CD4-positive, alpha-beta T cell (primary cell): ENCODE measurements around the gene SSPN. TPM values are rescaled to one million over a fixed set of nuclear protein-coding genes. Genes with fewer than 3 reads are reported as not detected.

ENCODE experiments used
- ATAC-seq: fragments of 200-7000 bp; cut with Tn5 transposase; one replicate; pipeline ENCODE4 v1.10.0; 2022; ENCODE audit warnings: mild to moderate bottlenecking; ENCODE audit not compliant: poor library complexity
- CTCF ChIA-PET: fragments of 350-600 bp; sonication (Branson Sonifier 250); formaldehyde crosslinking; loops from one replicate; lab custom pipeline; 2021; ENCODE audit warnings: antibody characterized with exemption, inconsistent platforms; lab: Charles Lee
- POLR2A ChIA-PET: fragments of 350-600 bp; sonication (Branson Sonifier 250); formaldehyde crosslinking; loops from one replicate; lab custom pipeline; 2021; ENCODE audit warnings: antibody characterized with exemption, inconsistent platforms; lab: Charles Lee
- DNase-seq, 14 experiments: peaks; one replicate each; pipeline ENCODE4 v3.0.0-alpha.2; 2013 to 2020; ENCODE audit warnings: mixed read lengths in 2 of 14
- H3K27ac ChIP-seq, 2 donors: one replicate each; pipeline versions ENCODE4 v1.5.1 to v1.7.0; 2013; ENCODE audit warnings: low read length in 2 of 2, low read depth in 1 of 2, mild to moderate bottlenecking in 1 of 2
- H3K27me3 ChIP-seq, 2 experiments: 1 replicate in 1 of 2; 2 replicates in 1 of 2; pipeline versions ENCODE4 v1.6.1 to v1.7.0; 2013; ENCODE audit warnings: low read length in 2 of 2, control low read depth in 1 of 2, mild to moderate bottlenecking in 1 of 2, moderate library complexity in 1 of 2; ENCODE audit not compliant: insufficient read depth in 2 of 2, control insufficient read depth in 1 of 2
- H3K36me3 ChIP-seq: one replicate; pipeline ENCODE4 v1.6.1; 2013; ENCODE audit warnings: low read length, control low read depth; ENCODE audit not compliant: insufficient read depth
- H3K4me1 ChIP-seq: one replicate; pipeline ENCODE4 v1.6.1; 2013; ENCODE audit warnings: low read length, control low read depth; ENCODE audit not compliant: insufficient read depth
- H3K4me3 ChIP-seq: one replicate; pipeline ENCODE4 v1.5.1; 2013; ENCODE audit warnings: mild to moderate bottlenecking, low read length, moderate library complexity
- H3K9me3 ChIP-seq, 2 experiments: 1 replicate in 1 of 2; 2 replicates in 1 of 2; pipeline versions ENCODE4 v1.6.1 to v1.7.0; 2013; ENCODE audit warnings: low read length in 2 of 2, mild to moderate bottlenecking in 2 of 2, control low read depth in 1 of 2, moderate library complexity in 1 of 2; ENCODE audit not compliant: control insufficient read depth in 1 of 2, insufficient read depth in 1 of 2
- H3K27ac Mint-ChIP-seq: one replicate; pipeline ENCODE4 v1.8.0; 2020; ENCODE audit warnings: mixed read lengths
- H3K27me3 Mint-ChIP-seq: one replicate; pipeline ENCODE4 v1.8.0; 2021; ENCODE audit warnings: mixed read lengths
- H3K36me3 Mint-ChIP-seq: one replicate; pipeline ENCODE4 v1.8.0; 2021; ENCODE audit warnings: low read depth, mixed read lengths
- H3K4me1 Mint-ChIP-seq: one replicate; pipeline ENCODE4 v1.8.0; 2021; ENCODE audit warnings: low read depth, mixed read lengths
- H3K4me3 Mint-ChIP-seq: one replicate; pipeline ENCODE4 v1.8.0; 2020; ENCODE audit warnings: mild to moderate bottlenecking, mixed read lengths
- H3K9me3 Mint-ChIP-seq: one replicate; pipeline ENCODE4 v1.8.0; 2020; ENCODE audit warnings: mixed read lengths
- CTCF ChIP-seq: fragments of 200-600 bp; IDR thresholded peaks from one replicate; pipeline ENCODE4 v1.8.0; 2022; ENCODE audit warnings: antibody characterized with exemption, mild to moderate bottlenecking
- intact Hi-C, 2 experiments: fragments of 100-400 bp; cut with DNase I in 1 of 2; cut with micrococcal nuclease in 1 of 2; formaldehyde crosslinking; loops; one replicate each; pipeline versions ENCODE4 v1.15.1 to v1.9.0; 2023 to 2025; cut with DNase I, micrococcal nuclease
- total RNA-seq, 174 experiments: library from RNA in 2 of 174; stranded (reverse) in 2 of 174; gene quantifications; one replicate each; pipeline ENCODE4 v1.2.3 and lab custom pipeline; 2021 to 2026

SSPN gene
- total RNA-seq, 2 experiments from 2014 or later = not detected

GRCh38 chr12:26229910-26230309, 34.5 kb downstream of the SSPN start:
- no peak overlapping the region for H3K27ac ChIP-seq
- ChIA-PET POLR2A (no interaction called here), CTCF (no interaction called here)
- H3K4me3 ChIP-seq = no peak overlapping the region
- no peaks in the 10 kb centered on the region for H3K4me1 ChIP-seq
- TF ChIP-seq CTCF = no peak
- intact Hi-C loops = no loop called here
- no peak for ATAC-seq
- H3K9me3 Mint-ChIP-seq = no peaks in the 10 kb centered on the region
- H3K4me1 Mint-ChIP-seq = no peaks in the 10 kb centered on the region
- peaks cover 4 to 32% of the 10 kb centered on the region in 2 experiments for H3K27me3 ChIP-seq
- no peaks in the 10 kb centered on the region for H3K36me3 ChIP-seq
- H3K9me3 ChIP-seq = peaks cover 0 to 7% of the 10 kb centered on the region in 2 experiments
- DNase-seq = no peak
- no peaks in the 10 kb centered on the region for H3K36me3 Mint-ChIP-seq
- H3K27me3 Mint-ChIP-seq = peaks cover 33% of the 10 kb centered on the region
- no peak overlapping the region for H3K27ac Mint-ChIP-seq
- no peak overlapping the region for H3K4me3 Mint-ChIP-seq

GRCh38 chr12:26231470-26231869, 36.1 kb downstream of the SSPN start:
- POLR2A ChIA-PET = no interaction called here
- peaks cover 22% of the 10 kb centered on the region for H3K27me3 Mint-ChIP-seq
- ATAC-seq (no peak), DNase-seq (no peak)
- Histone ChIP-seq H3K36me3 (no peaks in the 10 kb centered on the region), H3K9me3 (peaks cover 0 to 4% of the 10 kb centered on the region in 2 experiments), H3K27ac (no peak overlapping the region), H3K4me3 (no peak overlapping the region), H3K27me3 (peaks cover 4 to 19% of the 10 kb centered on the region in 2 experiments), H3K4me1 (no peaks in the 10 kb centered on the region)
- no peak overlapping the region for H3K4me3 Mint-ChIP-seq
- H3K27ac Mint-ChIP-seq = no peak overlapping the region
- no peaks in the 10 kb centered on the region for H3K9me3 Mint-ChIP-seq
- no peaks in the 10 kb centered on the region for H3K36me3 Mint-ChIP-seq
- CTCF ChIA-PET = no interaction called here
- intact Hi-C loops = no loop called here
- no peaks in the 10 kb centered on the region for H3K4me1 Mint-ChIP-seq
- no peak for TF ChIP-seq CTCF

GRCh38 chr12:26231921-26232320, 36.5 kb downstream of the SSPN start:
- Mint-ChIP-seq H3K4me3 (no peak overlapping the region), H3K36me3 (no peaks in the 10 kb centered on the region), H3K27me3 (peaks cover 22% of the 10 kb centered on the region), H3K9me3 (no peaks in the 10 kb centered on the region), H3K27ac (no peak overlapping the region), H3K4me1 (no peaks in the 10 kb centered on the region)
- peaks cover 4 to 14% of the 10 kb centered on the region in 2 experiments for H3K27me3 ChIP-seq
- ChIA-PET CTCF (no interaction called here), POLR2A (no interaction called here)
- ATAC-seq (no peak), DNase-seq (no peak)
- H3K9me3 ChIP-seq = no peaks in the 10 kb centered on the region
- no peak overlapping the region for H3K27ac ChIP-seq
- H3K4me3 ChIP-seq = no peak overlapping the region
- TF ChIP-seq CTCF = no peak
- no peaks in the 10 kb centered on the region for H3K4me1 ChIP-seq
- no peaks in the 10 kb centered on the region for H3K36me3 ChIP-seq
- intact Hi-C loops = no loop called here
